Inflammatory macrophage (primary cell): ENCODE measurements around the gene PACS1.
A peak's percentile ranks its signal among the peaks of the same experiment; 100 is the strongest.
"Not testable (repeated sequence)": the region's sequence is repeated elsewhere in the genome, so short reads cannot be mapped to it uniquely, and the experiment has no call there.

Experiments
- DNase-seq, 2 donors: peaks; one replicate each; pipeline ENCODE4 v3.0.0-alpha.2; 2020 to 2022
- total RNA-seq, 18 experiments: gene quantifications; one replicate each; lab custom pipeline; 2026; ENCODE audit warnings: mixed read lengths in 6 of 18, inconsistent platforms in 2 of 18; lab: John Stamatoyannopoulos, UW

The PACS1 gene
- 10.7 to 61.6 (median 19.4) reads per million in 18 experiments for total RNA-seq

- DNase-seq: peak; percentile 70 to 85
These were observed at the start of gene PACS1 for GRCh38 chr11:66069715-66070603. TSS of gene PACS1 (plus strand) at chr11:66070272. CDS start at chr11:66070487, 215 bp downstream.

GRCh38 chr11:66020618-66021357 is 49.3 kb upstream of the PACS1 start:
- peak; percentile 76 to 89 for DNase-seq

GRCh38 chr11:66022401-66023185 is 47.5 kb upstream of the PACS1 start:
- peak; percentile 71 to 76 for DNase-seq

- not testable (repeated sequence) for DNase-seq
These were observed 47.0 kb upstream of the PACS1 start for GRCh38 chr11:66023186-66023440.

GRCh38 chr11:66026017-66026529 is 44.0 kb upstream of the PACS1 start, which contains the start of gene CATSPER1:
TSS of gene CATSPER1 (minus strand) at chr11:66026479. CDS start at chr11:66026379, 100 bp downstream.
- no peak for DNase-seq

- no peak for DNase-seq
These were observed 36.9 kb upstream of the PACS1 start for GRCh38 chr11:66032957-66033735.

GRCh38 chr11:66035653-66036333 is 34.3 kb upstream of the PACS1 start:
- no peak for DNase-seq

- DNase-seq: no peak
These were observed 33.8 kb upstream of the PACS1 start for GRCh38 chr11:66036334-66036710.

- DNase-seq: no peak
These were observed 32.7 kb upstream of the PACS1 start for GRCh38 chr11:66037327-66037726.

GRCh38 chr11:66039765-66040164 is 30.3 kb upstream of the PACS1 start:
- no peak for DNase-seq

- DNase-seq: no peak
These were observed 27.7 kb upstream of the PACS1 start for GRCh38 chr11:66042227-66042995.

- no peak for DNase-seq
These were observed 26.8 kb upstream of the PACS1 start for GRCh38 chr11:66042996-66043906.

- DNase-seq: peak in 1 of 2 donors; percentile 4
These were observed 25.3 kb upstream of the PACS1 start for GRCh38 chr11:66044757-66045156.

GRCh38 chr11:66045177-66045639 is 24.9 kb upstream of the PACS1 start:
- DNase-seq: peak; percentile 69 to 79

- DNase-seq: no peak
These were observed 23.2 kb upstream of the PACS1 start for GRCh38 chr11:66046901-66047300.

- no peak for DNase-seq
These were observed 22.3 kb upstream of the PACS1 start for GRCh38 chr11:66047541-66048365.

GRCh38 chr11:66048547-66049323 is 21.3 kb upstream of the PACS1 start, which contains the start of gene GAL3ST3:
TSS of gene GAL3ST3 (minus strand) at chr11:66049161. CDS start at chr11:66045415, 3,746 bp downstream.
- no peak for DNase-seq
